CD4-positive, alpha-beta T cell (primary cell): ENCODE measurements around the gene ASB5. TPM values are rescaled to one million over a fixed set of nuclear protein-coding genes. Genes with fewer than 3 reads are reported as not detected.
"Not testable (repeated sequence)": the region's sequence is repeated elsewhere in the genome, so short reads cannot be mapped to it uniquely, and the experiment has no call there.

Experiments used
- ATAC-seq: fragments of 200-7000 bp; cut with Tn5 transposase; one replicate; pipeline ENCODE4 v1.10.0; 2022; ENCODE audit warnings: mild to moderate bottlenecking; ENCODE audit not compliant: poor library complexity
- CTCF ChIA-PET: fragments of 350-600 bp; sonication (Branson Sonifier 250); formaldehyde crosslinking; loops from one replicate; lab custom pipeline; 2021; ENCODE audit warnings: antibody characterized with exemption, inconsistent platforms; lab: Charles Lee
- POLR2A ChIA-PET: fragments of 350-600 bp; sonication (Branson Sonifier 250); formaldehyde crosslinking; loops from one replicate; lab custom pipeline; 2021; ENCODE audit warnings: antibody characterized with exemption, inconsistent platforms; lab: Charles Lee
- DNase-seq, 14 experiments: peaks; one replicate each; pipeline ENCODE4 v3.0.0-alpha.2; 2013 to 2020; ENCODE audit warnings: mixed read lengths in 2 of 14
- H3K27ac ChIP-seq, 2 donors: one replicate each; pipeline versions ENCODE4 v1.5.1 to v1.7.0; 2013; ENCODE audit warnings: low read length in 2 of 2, low read depth in 1 of 2, mild to moderate bottlenecking in 1 of 2
- H3K27me3 ChIP-seq, 2 experiments: 1 replicate in 1 of 2; 2 replicates in 1 of 2; pipeline versions ENCODE4 v1.6.1 to v1.7.0; 2013; ENCODE audit warnings: low read length in 2 of 2, control low read depth in 1 of 2, mild to moderate bottlenecking in 1 of 2, moderate library complexity in 1 of 2; ENCODE audit not compliant: insufficient read depth in 2 of 2, control insufficient read depth in 1 of 2
- H3K36me3 ChIP-seq: one replicate; pipeline ENCODE4 v1.6.1; 2013; ENCODE audit warnings: low read length, control low read depth; ENCODE audit not compliant: insufficient read depth
- H3K4me1 ChIP-seq: one replicate; pipeline ENCODE4 v1.6.1; 2013; ENCODE audit warnings: low read length, control low read depth; ENCODE audit not compliant: insufficient read depth
- H3K4me3 ChIP-seq: one replicate; pipeline ENCODE4 v1.5.1; 2013; ENCODE audit warnings: mild to moderate bottlenecking, low read length, moderate library complexity
- H3K9me3 ChIP-seq, 2 experiments: 1 replicate in 1 of 2; 2 replicates in 1 of 2; pipeline versions ENCODE4 v1.6.1 to v1.7.0; 2013; ENCODE audit warnings: low read length in 2 of 2, mild to moderate bottlenecking in 2 of 2, control low read depth in 1 of 2, moderate library complexity in 1 of 2; ENCODE audit not compliant: control insufficient read depth in 1 of 2, insufficient read depth in 1 of 2
- H3K27ac Mint-ChIP-seq: one replicate; pipeline ENCODE4 v1.8.0; 2020; ENCODE audit warnings: mixed read lengths
- H3K27me3 Mint-ChIP-seq: one replicate; pipeline ENCODE4 v1.8.0; 2021; ENCODE audit warnings: mixed read lengths
- H3K36me3 Mint-ChIP-seq: one replicate; pipeline ENCODE4 v1.8.0; 2021; ENCODE audit warnings: low read depth, mixed read lengths
- H3K4me1 Mint-ChIP-seq: one replicate; pipeline ENCODE4 v1.8.0; 2021; ENCODE audit warnings: low read depth, mixed read lengths
- H3K4me3 Mint-ChIP-seq: one replicate; pipeline ENCODE4 v1.8.0; 2020; ENCODE audit warnings: mild to moderate bottlenecking, mixed read lengths
- H3K9me3 Mint-ChIP-seq: one replicate; pipeline ENCODE4 v1.8.0; 2020; ENCODE audit warnings: mixed read lengths
- CTCF ChIP-seq: fragments of 200-600 bp; IDR thresholded peaks from one replicate; pipeline ENCODE4 v1.8.0; 2022; ENCODE audit warnings: antibody characterized with exemption, mild to moderate bottlenecking
- intact Hi-C, 2 experiments: fragments of 100-400 bp; cut with DNase I in 1 of 2; cut with micrococcal nuclease in 1 of 2; formaldehyde crosslinking; loops; one replicate each; pipeline versions ENCODE4 v1.15.1 to v1.9.0; 2023 to 2025; cut with DNase I, micrococcal nuclease
- total RNA-seq, 174 experiments: library from RNA in 2 of 174; stranded (reverse) in 2 of 174; gene quantifications; one replicate each; pipeline ENCODE4 v1.2.3 and lab custom pipeline; 2021 to 2026

The ASB5 gene
- total RNA-seq, 2 experiments from 2014 or later: not detected

GRCh38 chr4:176300565-176300964 is 31.5 kb upstream of the ASB5 start:
- Histone ChIP-seq H3K9me3 (no peaks in the 10 kb centered on the region), H3K4me3 (no peak overlapping the region), H3K36me3 (no peaks in the 10 kb centered on the region), H3K27ac (no peak overlapping the region), H3K27me3 (peaks cover 10 to 31% of the 10 kb centered on the region in 2 experiments), H3K4me1 (no peaks in the 10 kb centered on the region)
- no peak for ATAC-seq
- no peaks in the 10 kb centered on the region for H3K36me3 Mint-ChIP-seq
- H3K9me3 Mint-ChIP-seq: no peaks in the 10 kb centered on the region
- H3K27ac Mint-ChIP-seq: no peak overlapping the region
- intact Hi-C loops: no loop called here
- peaks cover 45% of the 10 kb centered on the region for H3K27me3 Mint-ChIP-seq
- CTCF ChIA-PET: no interaction called here
- POLR2A ChIA-PET: no interaction called here
- TF ChIP-seq CTCF: no peak
- H3K4me1 Mint-ChIP-seq: no peaks in the 10 kb centered on the region
- no peak overlapping the region for H3K4me3 Mint-ChIP-seq
- DNase-seq: no peak

GRCh38 chr4:176300036-176300435 is 31.0 kb upstream of the ASB5 start:
- Mint-ChIP-seq H3K27ac (no peak overlapping the region), H3K27me3 (peaks cover 41% of the 10 kb centered on the region), H3K9me3 (no peaks in the 10 kb centered on the region), H3K4me3 (no peak overlapping the region), H3K36me3 (no peaks in the 10 kb centered on the region), H3K4me1 (no peaks in the 10 kb centered on the region)
- POLR2A ChIA-PET: no interaction called here
- TF ChIP-seq CTCF: no peak
- intact Hi-C loops: no loop called here
- Histone ChIP-seq H3K36me3 (no peaks in the 10 kb centered on the region), H3K4me1 (no peaks in the 10 kb centered on the region), H3K9me3 (no peaks in the 10 kb centered on the region), H3K4me3 (no peak overlapping the region), H3K27me3 (peaks cover 10 to 27% of the 10 kb centered on the region in 2 experiments), H3K27ac (no peak overlapping the region)
- DNase-seq (no peak), ATAC-seq (no peak)
- CTCF ChIA-PET: no interaction called here

DNA sequence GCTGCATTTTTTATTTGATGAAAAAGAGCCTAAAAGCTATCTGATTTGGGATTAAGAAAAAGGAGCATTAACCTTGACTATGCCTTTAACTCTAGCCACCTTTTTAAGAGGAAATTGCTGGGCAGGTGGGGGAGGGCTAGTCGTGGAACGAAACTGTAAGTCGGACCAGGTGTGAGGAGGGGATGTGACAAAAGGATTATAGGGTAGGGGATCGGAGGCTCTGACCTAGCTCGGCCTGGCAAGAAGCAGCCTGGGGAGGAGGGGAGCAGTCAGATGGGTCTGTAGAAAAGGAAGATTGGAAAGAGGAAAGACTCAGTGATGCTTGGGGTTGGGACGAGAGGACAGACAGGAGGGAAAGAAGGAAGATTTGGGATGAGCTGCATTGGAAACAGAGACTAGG is 29.6 kb upstream of the ASB5 start:
- Histone ChIP-seq H3K36me3 (no peaks in the 10 kb centered on the region), H3K27me3 (peaks cover 7 to 16% of the 10 kb centered on the region in 2 experiments), H3K9me3 (no peaks in the 10 kb centered on the region), H3K4me3 (no peak overlapping the region), H3K27ac (no peak overlapping the region), H3K4me1 (no peaks in the 10 kb centered on the region)
- intact Hi-C loops: no loop called here
- no peak for ATAC-seq
- Mint-ChIP-seq H3K4me1 (no peaks in the 10 kb centered on the region), H3K27ac (no peak overlapping the region), H3K9me3 (no peaks in the 10 kb centered on the region), H3K36me3 (no peaks in the 10 kb centered on the region), H3K4me3 (no peak overlapping the region), H3K27me3 (peaks cover 28% of the 10 kb centered on the region)
- no peak for TF ChIP-seq CTCF
- POLR2A ChIA-PET: no interaction called here
- CTCF ChIA-PET: no interaction called here
- no peak for DNase-seq

- H3K9me3 Mint-ChIP-seq, H3K4me1 ChIP-seq, H3K4me1 Mint-ChIP-seq, POLR2A ChIA-PET, ATAC-seq, intact Hi-C loops, CTCF ChIA-PET, H3K27ac ChIP-seq, H3K4me3 ChIP-seq, H3K36me3 Mint-ChIP-seq, H3K9me3 ChIP-seq, H3K27ac Mint-ChIP-seq, H3K4me3 Mint-ChIP-seq, H3K27me3 Mint-ChIP-seq, H3K36me3 ChIP-seq, DNase-seq, H3K27me3 ChIP-seq: not testable (repeated sequence)
Measured at GRCh38 chr4:176295907-176296306, 26.9 kb upstream of the ASB5 start.
